K562 (cell line): ENCODE measurements around the gene DZIP1. TPM values are rescaled to one million over a fixed set of nuclear protein-coding genes. Genes with fewer than 3 reads are reported as not detected.
A peak's percentile ranks its signal among the peaks of the same experiment; 100 is the strongest.

Experiments
- CBFA2T2 ChIP-seq: fragments of 450-650 bp; conservative IDR thresholded peaks from 2 replicates; pipeline ENCODE4 v1.6.1; 2017; ENCODE audit warnings: mild to moderate bottlenecking
- CHD2 ChIP-seq: IDR thresholded peaks from 2 replicates; pipeline ENCODE4 v1.6.1; 2011; ENCODE audit warnings: low read depth, low read length
- FOXJ3 ChIP-seq: sonication (generic); formaldehyde crosslinking; IDR thresholded peaks from 2 replicates; pipeline ENCODE4 v1.4.0; 2020; ENCODE audit warnings: mild to moderate bottlenecking, missing genetic modification reagents
- L3MBTL2 ChIP-seq: fragments of 450-650 bp; IDR thresholded peaks from 2 replicates; pipeline ENCODE4 v1.6.1; 2016; ENCODE audit warnings: mild to moderate bottlenecking, moderate library complexity
- MAFK ChIP-seq: IDR thresholded peaks from 2 replicates; pipeline ENCODE4 v1.6.1; 2011; ENCODE audit warnings: low read length, improper control_type of control experiment
- MBD2 ChIP-seq: sonication (generic); IDR thresholded peaks from 2 replicates; pipeline ENCODE4 v1.6.1; 2016; ENCODE audit warnings: low read depth, borderline replicate concordance
- NR1H2 ChIP-seq: sonication (generic); formaldehyde crosslinking; IDR thresholded peaks from 2 replicates; pipeline ENCODE4 v1.4.0; 2020; ENCODE audit warnings: mild to moderate bottlenecking, missing genetic modification reagents
- RBM25 ChIP-seq: fragments of 200-400 bp; formaldehyde crosslinking; IDR thresholded peaks from 2 replicates; pipeline ENCODE4 v1.6.1; 2018; ENCODE audit warnings: low read length, low read depth, moderate library complexity; ENCODE audit not compliant: severe bottlenecking
- TAL1 ChIP-seq: fragments of 450-650 bp; IDR thresholded peaks from 2 replicates; pipeline ENCODE4 v1.6.1; 2016; ENCODE audit warnings: mild to moderate bottlenecking
- ZBTB11 ChIP-seq, 3 experiments: fragments of 200-800 bp in 1 of 3; fragments of 250-450 bp in 1 of 3; fragments of 450-650 bp in 1 of 3; sonication (Bioruptor Pico) in 1 of 3; sonication (Bioruptor generic) in 1 of 3; formaldehyde crosslinking in 1 of 3; IDR thresholded peaks; 2 replicates each; pipeline versions ENCODE4 v1.6.1 to v1.8.0; 2016 to 2022; ENCODE audit warnings: mild to moderate bottlenecking in 2 of 3, missing genetic modification characterization in 2 of 3, missing compliant biosample characterization in 1 of 3, moderate library complexity in 1 of 3
- ZBTB8A ChIP-seq: fragments of 450-650 bp; IDR thresholded peaks from 2 replicates; pipeline ENCODE4 v1.6.1; 2018; ENCODE audit warnings: mild to moderate bottlenecking, moderate library complexity; ENCODE audit not compliant: partially characterized antibody
- ZNF41 ChIP-seq: fragments of 250-450 bp; sonication (Bioruptor Pico); conservative IDR thresholded peaks from 2 replicates; pipeline ENCODE4 v1.4.0; 2020; ENCODE audit warnings: mild to moderate bottlenecking
- polyA plus RNA-seq, 8 experiments: library from polyadenylated mRNA; depleted of rRNA in 4 of 8; stranded (reverse) in 5 of 8; unstranded in 3 of 8; fragments of >200 nt; fragmentation: Nextera tagmentation in 2 of 8; fragmentation: Illumina TruSeq in 1 of 8; extraction: Ambion mirVana in 2 of 8; extraction: Trizol in 1 of 8; gene quantifications; 2 replicates each; pipeline versions ENCODE4 v1.2.1 to v1.2.3, GENCODE V29; 2011 to 2014; ENCODE audit warnings: inconsistent platforms in 1 of 8, missing spikeins in 1 of 8
- total RNA-seq, 7 experiments: library from RNA; depleted of rRNA in 6 of 7; stranded (reverse); fragments of >200 nt in 6 of 7; fragmentation: Illumina TruSeq in 2 of 7; extraction: Trizol in 2 of 7; gene quantifications; 2 replicates each; pipeline versions ENCODE4 v1.2.1 to v1.2.3, GENCODE V29; 2011 to 2021; ENCODE audit warnings: low replicate concordance in 1 of 7
- TF ChIP-seq, protein P1 (sequence below): fragments of 450-650 bp; IDR thresholded peaks from 2 replicates; pipeline ENCODE4 v1.6.1; 2016; ENCODE audit warnings: mild to moderate bottlenecking, moderate library complexity

Gene DZIP1
- total and polyA plus RNA-seq, 9 of the 15 experiments (the other 6 are each of a cell fraction or from before 2014, with no cell fraction given) = 0.07 TPM; not detected in 8

DNA sequence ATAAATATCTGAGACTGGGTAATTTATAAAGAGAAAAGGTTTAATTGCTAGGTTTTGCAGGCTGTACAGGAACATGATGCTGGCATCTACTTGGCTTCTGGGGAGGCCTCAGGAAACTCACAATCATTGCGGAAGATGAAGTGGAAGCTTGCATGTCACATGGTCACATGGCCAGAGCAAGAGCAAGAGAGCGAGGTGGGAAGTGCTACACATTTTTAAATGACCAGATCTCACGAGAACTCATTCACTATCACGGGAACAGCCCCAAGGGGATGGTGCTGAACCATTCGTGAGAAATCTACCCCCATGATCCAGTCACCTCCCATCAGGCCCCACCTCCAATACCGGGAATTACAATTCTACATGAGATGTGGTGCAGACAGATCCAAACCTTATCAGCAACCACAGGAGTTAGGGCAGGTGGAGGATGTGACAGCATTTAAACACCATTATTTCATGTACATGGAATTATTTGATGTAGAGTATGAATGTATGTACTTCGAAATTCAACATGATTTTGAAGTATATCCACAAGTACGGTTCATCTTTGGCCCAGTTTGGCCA, 102.5 kb downstream of the DZIP1 start (continued):
- TF ChIP-seq ZBTB11 (CRISPR knock-in tag; IDR thresholded peaks at IDR 0.05) = no peak
- TF ChIP-seq ZNF41 = no peak
- TF ChIP-seq MBD2 = no peak
- TF ChIP-seq, protein P1, sequence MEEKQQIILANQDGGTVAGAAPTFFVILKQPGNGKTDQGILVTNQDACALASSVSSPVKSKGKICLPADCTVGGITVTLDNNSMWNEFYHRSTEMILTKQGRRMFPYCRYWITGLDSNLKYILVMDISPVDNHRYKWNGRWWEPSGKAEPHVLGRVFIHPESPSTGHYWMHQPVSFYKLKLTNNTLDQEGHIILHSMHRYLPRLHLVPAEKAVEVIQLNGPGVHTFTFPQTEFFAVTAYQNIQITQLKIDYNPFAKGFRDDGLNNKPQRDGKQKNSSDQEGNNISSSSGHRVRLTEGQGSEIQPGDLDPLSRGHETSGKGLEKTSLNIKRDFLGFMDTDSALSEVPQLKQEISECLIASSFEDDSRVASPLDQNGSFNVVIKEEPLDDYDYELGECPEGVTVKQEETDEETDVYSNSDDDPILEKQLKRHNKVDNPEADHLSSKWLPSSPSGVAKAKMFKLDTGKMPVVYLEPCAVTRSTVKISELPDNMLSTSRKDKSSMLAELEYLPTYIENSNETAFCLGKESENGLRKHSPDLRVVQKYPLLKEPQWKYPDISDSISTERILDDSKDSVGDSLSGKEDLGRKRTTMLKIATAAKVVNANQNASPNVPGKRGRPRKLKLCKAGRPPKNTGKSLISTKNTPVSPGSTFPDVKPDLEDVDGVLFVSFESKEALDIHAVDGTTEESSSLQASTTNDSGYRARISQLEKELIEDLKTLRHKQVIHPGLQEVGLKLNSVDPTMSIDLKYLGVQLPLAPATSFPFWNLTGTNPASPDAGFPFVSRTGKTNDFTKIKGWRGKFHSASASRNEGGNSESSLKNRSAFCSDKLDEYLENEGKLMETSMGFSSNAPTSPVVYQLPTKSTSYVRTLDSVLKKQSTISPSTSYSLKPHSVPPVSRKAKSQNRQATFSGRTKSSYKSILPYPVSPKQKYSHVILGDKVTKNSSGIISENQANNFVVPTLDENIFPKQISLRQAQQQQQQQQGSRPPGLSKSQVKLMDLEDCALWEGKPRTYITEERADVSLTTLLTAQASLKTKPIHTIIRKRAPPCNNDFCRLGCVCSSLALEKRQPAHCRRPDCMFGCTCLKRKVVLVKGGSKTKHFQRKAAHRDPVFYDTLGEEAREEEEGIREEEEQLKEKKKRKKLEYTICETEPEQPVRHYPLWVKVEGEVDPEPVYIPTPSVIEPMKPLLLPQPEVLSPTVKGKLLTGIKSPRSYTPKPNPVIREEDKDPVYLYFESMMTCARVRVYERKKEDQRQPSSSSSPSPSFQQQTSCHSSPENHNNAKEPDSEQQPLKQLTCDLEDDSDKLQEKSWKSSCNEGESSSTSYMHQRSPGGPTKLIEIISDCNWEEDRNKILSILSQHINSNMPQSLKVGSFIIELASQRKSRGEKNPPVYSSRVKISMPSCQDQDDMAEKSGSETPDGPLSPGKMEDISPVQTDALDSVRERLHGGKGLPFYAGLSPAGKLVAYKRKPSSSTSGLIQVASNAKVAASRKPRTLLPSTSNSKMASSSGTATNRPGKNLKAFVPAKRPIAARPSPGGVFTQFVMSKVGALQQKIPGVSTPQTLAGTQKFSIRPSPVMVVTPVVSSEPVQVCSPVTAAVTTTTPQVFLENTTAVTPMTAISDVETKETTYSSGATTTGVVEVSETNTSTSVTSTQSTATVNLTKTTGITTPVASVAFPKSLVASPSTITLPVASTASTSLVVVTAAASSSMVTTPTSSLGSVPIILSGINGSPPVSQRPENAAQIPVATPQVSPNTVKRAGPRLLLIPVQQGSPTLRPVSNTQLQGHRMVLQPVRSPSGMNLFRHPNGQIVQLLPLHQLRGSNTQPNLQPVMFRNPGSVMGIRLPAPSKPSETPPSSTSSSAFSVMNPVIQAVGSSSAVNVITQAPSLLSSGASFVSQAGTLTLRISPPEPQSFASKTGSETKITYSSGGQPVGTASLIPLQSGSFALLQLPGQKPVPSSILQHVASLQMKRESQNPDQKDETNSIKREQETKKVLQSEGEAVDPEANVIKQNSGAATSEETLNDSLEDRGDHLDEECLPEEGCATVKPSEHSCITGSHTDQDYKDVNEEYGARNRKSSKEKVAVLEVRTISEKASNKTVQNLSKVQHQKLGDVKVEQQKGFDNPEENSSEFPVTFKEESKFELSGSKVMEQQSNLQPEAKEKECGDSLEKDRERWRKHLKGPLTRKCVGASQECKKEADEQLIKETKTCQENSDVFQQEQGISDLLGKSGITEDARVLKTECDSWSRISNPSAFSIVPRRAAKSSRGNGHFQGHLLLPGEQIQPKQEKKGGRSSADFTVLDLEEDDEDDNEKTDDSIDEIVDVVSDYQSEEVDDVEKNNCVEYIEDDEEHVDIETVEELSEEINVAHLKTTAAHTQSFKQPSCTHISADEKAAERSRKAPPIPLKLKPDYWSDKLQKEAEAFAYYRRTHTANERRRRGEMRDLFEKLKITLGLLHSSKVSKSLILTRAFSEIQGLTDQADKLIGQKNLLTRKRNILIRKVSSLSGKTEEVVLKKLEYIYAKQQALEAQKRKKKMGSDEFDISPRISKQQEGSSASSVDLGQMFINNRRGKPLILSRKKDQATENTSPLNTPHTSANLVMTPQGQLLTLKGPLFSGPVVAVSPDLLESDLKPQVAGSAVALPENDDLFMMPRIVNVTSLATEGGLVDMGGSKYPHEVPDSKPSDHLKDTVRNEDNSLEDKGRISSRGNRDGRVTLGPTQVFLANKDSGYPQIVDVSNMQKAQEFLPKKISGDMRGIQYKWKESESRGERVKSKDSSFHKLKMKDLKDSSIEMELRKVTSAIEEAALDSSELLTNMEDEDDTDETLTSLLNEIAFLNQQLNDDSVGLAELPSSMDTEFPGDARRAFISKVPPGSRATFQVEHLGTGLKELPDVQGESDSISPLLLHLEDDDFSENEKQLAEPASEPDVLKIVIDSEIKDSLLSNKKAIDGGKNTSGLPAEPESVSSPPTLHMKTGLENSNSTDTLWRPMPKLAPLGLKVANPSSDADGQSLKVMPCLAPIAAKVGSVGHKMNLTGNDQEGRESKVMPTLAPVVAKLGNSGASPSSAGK = peak; percentile 53
- TF ChIP-seq L3MBTL2 = peak; percentile 71
- TF ChIP-seq RBM25 = peak; percentile 7
- TF ChIP-seq CHD2 = peak; percentile 89
- no peak for TF ChIP-seq NR1H2
- TF ChIP-seq MAFK = no peak
- 0 out of 2 replicates have a peak, but pooled peaks have one; percentile 11 for TF ChIP-seq CBFA2T2
- TF ChIP-seq FOXJ3 = no peak
- TF ChIP-seq ZBTB8A = no peak
- TF ChIP-seq TAL1 = peak; percentile 53
